Measurements from ENCODE around the gene L3MBTL4. TPM values are rescaled to one million over a fixed set of nuclear protein-coding genes. Genes with fewer than 3 reads are reported as not detected.

L3MBTL4 gene
- total RNA-seq, 1 donor from 2014 or later = 0.56 TPM

GRCh38 chr18:6437937-6438818 is 23.5 kb upstream of the L3MBTL4 start:
- TF ChIP-seq, protein P1, sequence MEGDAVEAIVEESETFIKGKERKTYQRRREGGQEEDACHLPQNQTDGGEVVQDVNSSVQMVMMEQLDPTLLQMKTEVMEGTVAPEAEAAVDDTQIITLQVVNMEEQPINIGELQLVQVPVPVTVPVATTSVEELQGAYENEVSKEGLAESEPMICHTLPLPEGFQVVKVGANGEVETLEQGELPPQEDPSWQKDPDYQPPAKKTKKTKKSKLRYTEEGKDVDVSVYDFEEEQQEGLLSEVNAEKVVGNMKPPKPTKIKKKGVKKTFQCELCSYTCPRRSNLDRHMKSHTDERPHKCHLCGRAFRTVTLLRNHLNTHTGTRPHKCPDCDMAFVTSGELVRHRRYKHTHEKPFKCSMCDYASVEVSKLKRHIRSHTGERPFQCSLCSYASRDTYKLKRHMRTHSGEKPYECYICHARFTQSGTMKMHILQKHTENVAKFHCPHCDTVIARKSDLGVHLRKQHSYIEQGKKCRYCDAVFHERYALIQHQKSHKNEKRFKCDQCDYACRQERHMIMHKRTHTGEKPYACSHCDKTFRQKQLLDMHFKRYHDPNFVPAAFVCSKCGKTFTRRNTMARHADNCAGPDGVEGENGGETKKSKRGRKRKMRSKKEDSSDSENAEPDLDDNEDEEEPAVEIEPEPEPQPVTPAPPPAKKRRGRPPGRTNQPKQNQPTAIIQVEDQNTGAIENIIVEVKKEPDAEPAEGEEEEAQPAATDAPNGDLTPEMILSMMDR (IDR thresholded peaks at IDR 0.05; ENCODE audit: unreplicated experiment) = no peak
- no peak overlapping the region for H3K4me3 Mint-ChIP-seq (ENCODE audit: unreplicated experiment)
- H3K27ac Mint-ChIP-seq (ENCODE audit: unreplicated experiment) = no peak overlapping the region
- no peaks in the 10 kb centered on the region for H3K9me3 Mint-ChIP-seq (ENCODE audit: unreplicated experiment)
- H3K4me1 Mint-ChIP-seq (ENCODE audit: unreplicated experiment) = no peaks in the 10 kb centered on the region
- no peaks in the 10 kb centered on the region for H3K27me3 Mint-ChIP-seq (ENCODE audit: unreplicated experiment)
- H3K36me3 Mint-ChIP-seq (ENCODE audit: low read depth, unreplicated experiment) = no peaks in the 10 kb centered on the region
- DNase-seq (ENCODE audit: low spot score) = no peak

GRCh38 chr18:6435731-6436130 is 21.0 kb upstream of the L3MBTL4 start:
- TF ChIP-seq, protein P1 (IDR thresholded peaks at IDR 0.05; ENCODE audit: unreplicated experiment) = no peak
- no peak overlapping the region for H3K4me3 Mint-ChIP-seq (ENCODE audit: unreplicated experiment)
- H3K9me3 Mint-ChIP-seq (ENCODE audit: unreplicated experiment) = no peaks in the 10 kb centered on the region
- no peaks in the 10 kb centered on the region for H3K4me1 Mint-ChIP-seq (ENCODE audit: unreplicated experiment)
- no peak overlapping the region for H3K27ac Mint-ChIP-seq (ENCODE audit: unreplicated experiment)
- no peak for DNase-seq (ENCODE audit: low spot score)
- H3K36me3 Mint-ChIP-seq (ENCODE audit: low read depth, unreplicated experiment) = no peaks in the 10 kb centered on the region
- no peaks in the 10 kb centered on the region for H3K27me3 Mint-ChIP-seq (ENCODE audit: unreplicated experiment)

DNA sequence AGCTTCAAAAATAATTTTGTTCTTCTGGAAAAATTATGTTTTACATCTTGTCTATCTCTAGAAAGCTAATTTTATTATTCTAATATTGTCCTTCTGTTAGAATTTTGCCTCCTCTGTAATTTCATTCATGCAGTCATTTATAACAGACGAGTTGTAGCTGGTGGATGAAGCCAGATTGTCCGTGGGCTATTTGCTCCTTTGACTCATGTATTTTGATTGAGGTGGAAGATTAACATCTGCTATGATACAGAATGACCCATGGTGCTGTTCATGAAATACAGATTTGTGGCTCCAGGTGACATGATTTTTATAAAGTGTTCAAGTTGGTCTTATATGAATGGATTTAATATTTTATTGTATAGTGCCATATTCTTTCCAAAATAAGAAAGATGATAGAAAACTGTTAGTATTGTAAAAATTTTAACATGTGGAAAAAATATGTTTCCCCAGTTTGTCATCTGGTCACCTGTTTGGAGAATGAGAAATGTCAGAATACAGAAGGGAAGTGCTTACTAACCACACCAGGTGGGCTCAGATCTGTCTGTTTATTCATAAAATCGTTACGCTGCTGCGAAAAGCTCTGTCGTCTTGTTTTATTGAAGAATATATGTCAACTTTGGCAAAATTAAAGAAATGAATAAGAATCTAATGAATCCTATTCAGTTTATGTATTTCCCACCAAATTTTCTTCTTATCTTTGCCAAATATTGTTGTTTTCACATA is 20.4 kb upstream of the L3MBTL4 start:
- Mint-ChIP-seq H3K4me1 (ENCODE audit: unreplicated experiment) (peaks cover 4% of the 10 kb centered on the region), H3K9me3 (ENCODE audit: unreplicated experiment) (no peaks in the 10 kb centered on the region), H3K27ac (ENCODE audit: unreplicated experiment) (no peak overlapping the region), H3K27me3 (ENCODE audit: unreplicated experiment) (no peaks in the 10 kb centered on the region), H3K36me3 (ENCODE audit: low read depth, unreplicated experiment) (no peaks in the 10 kb centered on the region), H3K4me3 (ENCODE audit: unreplicated experiment) (no peak overlapping the region)
- TF ChIP-seq, protein P1 (IDR thresholded peaks at IDR 0.05; ENCODE audit: unreplicated experiment) = no peak
- no peak for DNase-seq (ENCODE audit: low spot score)

- Mint-ChIP-seq H3K4me3 (ENCODE audit: unreplicated experiment) (no peak overlapping the region), H3K27me3 (ENCODE audit: unreplicated experiment) (peaks cover under 1% of the 10 kb centered on the region), H3K27ac (ENCODE audit: unreplicated experiment) (no peak overlapping the region), H3K4me1 (ENCODE audit: unreplicated experiment) (peaks cover 5% of the 10 kb centered on the region), H3K9me3 (ENCODE audit: unreplicated experiment) (no peaks in the 10 kb centered on the region), H3K36me3 (ENCODE audit: low read depth, unreplicated experiment) (no peaks in the 10 kb centered on the region)
- TF ChIP-seq, protein P1 (IDR thresholded peaks at IDR 0.05; ENCODE audit: unreplicated experiment) = no peak
- no peak for DNase-seq (ENCODE audit: low spot score)
Observed at GRCh38 chr18:6434481-6434880, 19.8 kb upstream of the L3MBTL4 start.
